LNCAP (cell line): ENCODE results near the gene GAS2.

Experiments used
- CTCF ChIP-seq: fragments of 450-650 bp; IDR thresholded peaks from 2 replicates; pipeline ENCODE4 v1.5.1; 2017; ENCODE audit warnings: mild to moderate bottlenecking

The GAS2 gene

GRCh38 chr11:22666688-22667439 lies 453 bp downstream of the GAS2 start:
- TF ChIP-seq CTCF = no peak

GRCh38 chr11:22668005-22668796 lies 1.8 kb downstream of the GAS2 start:
- TF ChIP-seq CTCF = no peak

- no peak for TF ChIP-seq CTCF
Measured at GRCh38 chr11:22669368-22669767, 3.0 kb downstream of the GAS2 start.

GRCh38 chr11:22670830-22671229 lies 4.4 kb downstream of the GAS2 start:
- peak; percentile 47; the same call in 1 of the 2 replicates for TF ChIP-seq CTCF

GRCh38 chr11:22671751-22672150 lies 5.3 kb downstream of the GAS2 start:
- no peak for TF ChIP-seq CTCF

GRCh38 chr11:22674470-22675439 lies 8.3 kb downstream of the GAS2 start:
- no peak for TF ChIP-seq CTCF
